Measurements from ENCODE around the gene FLNC. TPM values are rescaled to one million over a fixed set of nuclear protein-coding genes. Genes with fewer than 3 reads are reported as not detected.

FLNC gene
- total RNA-seq, 1 experiment from 2014 or later: 8.0 TPM

GRCh38 chr7:128852537-128853254, 22.5 kb downstream of the FLNC start:
- ATAC-seq: no peak
- H3K9me3 Mint-ChIP-seq: no peaks in the 10 kb centered on the region
- no peaks in the 10 kb centered on the region for H3K4me1 Mint-ChIP-seq
- no peak for TF ChIP-seq CBFB (CRISPR knock-in tag; IDR thresholded peaks at IDR 0.05; ENCODE audit: low read depth)
- H3K4me3 Mint-ChIP-seq: no peak overlapping the region
- no peak for DNase-seq (ENCODE audit: low spot score)
- no peaks in the 10 kb centered on the region for H3K27me3 Mint-ChIP-seq (ENCODE audit: low read depth)
- no peaks in the 10 kb centered on the region for H3K36me3 Mint-ChIP-seq
- no peak overlapping the region for H3K27ac Mint-ChIP-seq
- POLR2A ChIA-PET: no interaction called here
- CTCF ChIA-PET: interaction anchor here (0.6 kb wide), 1 partner anchor 31 kb away, joined by 3 read pairs; no protein-coding TSS in a partner anchor

- Mint-ChIP-seq H3K4me1 (no peaks in the 10 kb centered on the region), H3K4me3 (no peak overlapping the region), H3K27ac (no peak overlapping the region), H3K27me3 (ENCODE audit: low read depth) (no peaks in the 10 kb centered on the region), H3K36me3 (no peaks in the 10 kb centered on the region), H3K9me3 (no peaks in the 10 kb centered on the region)
- CTCF ChIA-PET: no interaction called here
- no peak for TF ChIP-seq USF1 (CRISPR knock-in tag; IDR thresholded peaks at IDR 0.05)
- no peak for TF ChIP-seq ZBTB21 (CRISPR knock-in tag; IDR thresholded peaks at IDR 0.05; ENCODE audit: borderline replicate concordance)
- TF ChIP-seq JUN (CRISPR knock-in tag; IDR thresholded peaks at IDR 0.05): no peak
- no peak for TF ChIP-seq ZBTB43 (CRISPR knock-in tag; IDR thresholded peaks at IDR 0.05)
- TF ChIP-seq E2F1 (CRISPR knock-in tag; IDR thresholded peaks at IDR 0.05): no peak
- TF ChIP-seq ZNF671 (CRISPR knock-in tag; IDR thresholded peaks at IDR 0.05): no peak
- TF ChIP-seq GTF2I (CRISPR knock-in tag; conservative IDR thresholded peaks at IDR 0.05): no peak
- TF ChIP-seq FOXP1 (CRISPR knock-in tag; IDR thresholded peaks at IDR 0.05; ENCODE audit: borderline replicate concordance): no peak
- TF ChIP-seq ELF4 (CRISPR knock-in tag; IDR thresholded peaks at IDR 0.05; ENCODE audit: low read depth): no peak
- TF ChIP-seq MYBL2 (CRISPR knock-in tag; IDR thresholded peaks at IDR 0.05): no peak
- no peak for DNase-seq (ENCODE audit: low spot score)
- no peak for ATAC-seq
- POLR2A ChIA-PET: no interaction called here
These were observed 23.6 kb downstream of the FLNC start for GRCh38 chr7:128853799-128854198.

GRCh38 chr7:128854396-128854795, 24.2 kb downstream of the FLNC start:
- Mint-ChIP-seq H3K9me3 (no peaks in the 10 kb centered on the region), H3K27me3 (ENCODE audit: low read depth) (no peaks in the 10 kb centered on the region), H3K4me1 (no peaks in the 10 kb centered on the region), H3K36me3 (no peaks in the 10 kb centered on the region), H3K4me3 (no peak overlapping the region), H3K27ac (no peak overlapping the region)
- no peak for TF ChIP-seq ZNF281 (CRISPR knock-in tag; IDR thresholded peaks at IDR 0.05)
- no peak for TF ChIP-seq ZMAT4 (CRISPR knock-in tag; IDR thresholded peaks at IDR 0.05)
- TF ChIP-seq FOXK1 (CRISPR knock-in tag; IDR thresholded peaks at IDR 0.05): no peak
- TF ChIP-seq TP53 (CRISPR knock-in tag; IDR thresholded peaks at IDR 0.05): no peak
- no peak for TF ChIP-seq ERG (CRISPR knock-in tag; IDR thresholded peaks at IDR 0.05)
- TF ChIP-seq EMX1 (CRISPR knock-in tag; IDR thresholded peaks at IDR 0.05): no peak
- TF ChIP-seq GTF2I (CRISPR knock-in tag; conservative IDR thresholded peaks at IDR 0.05): no peak
- TF ChIP-seq ZSCAN18 (CRISPR knock-in tag; IDR thresholded peaks at IDR 0.05): no peak
- no peak for TF ChIP-seq IRF1 (CRISPR knock-in tag; IDR thresholded peaks at IDR 0.05)
- ATAC-seq: no peak
- ChIA-PET CTCF (no interaction called here), POLR2A (no interaction called here)
- no peak for DNase-seq (ENCODE audit: low spot score)

All from WTC11 (cell line).